ENCODE data around the gene PRPF19.

DNA sequence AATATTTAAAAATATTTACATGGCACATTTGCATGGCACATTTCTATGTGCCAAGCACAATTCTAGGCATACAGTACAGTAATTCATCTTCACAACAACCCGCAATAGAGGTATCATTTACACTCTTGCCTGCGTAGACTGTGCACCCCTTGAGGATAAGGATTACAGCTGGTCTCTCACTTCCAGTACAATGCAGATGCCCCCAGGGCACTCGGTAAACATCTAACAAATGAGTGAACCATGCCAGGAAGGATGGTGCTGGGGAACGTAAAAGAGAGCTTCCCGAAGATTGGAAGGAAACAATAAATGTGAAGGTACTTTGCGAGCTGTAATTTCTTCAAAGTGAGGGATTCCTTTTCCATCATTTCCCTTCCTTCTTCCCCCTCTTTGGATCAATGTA, 1.3 kb downstream of the PRPF19 start:
- TF ChIP-seq, protein P1, sequence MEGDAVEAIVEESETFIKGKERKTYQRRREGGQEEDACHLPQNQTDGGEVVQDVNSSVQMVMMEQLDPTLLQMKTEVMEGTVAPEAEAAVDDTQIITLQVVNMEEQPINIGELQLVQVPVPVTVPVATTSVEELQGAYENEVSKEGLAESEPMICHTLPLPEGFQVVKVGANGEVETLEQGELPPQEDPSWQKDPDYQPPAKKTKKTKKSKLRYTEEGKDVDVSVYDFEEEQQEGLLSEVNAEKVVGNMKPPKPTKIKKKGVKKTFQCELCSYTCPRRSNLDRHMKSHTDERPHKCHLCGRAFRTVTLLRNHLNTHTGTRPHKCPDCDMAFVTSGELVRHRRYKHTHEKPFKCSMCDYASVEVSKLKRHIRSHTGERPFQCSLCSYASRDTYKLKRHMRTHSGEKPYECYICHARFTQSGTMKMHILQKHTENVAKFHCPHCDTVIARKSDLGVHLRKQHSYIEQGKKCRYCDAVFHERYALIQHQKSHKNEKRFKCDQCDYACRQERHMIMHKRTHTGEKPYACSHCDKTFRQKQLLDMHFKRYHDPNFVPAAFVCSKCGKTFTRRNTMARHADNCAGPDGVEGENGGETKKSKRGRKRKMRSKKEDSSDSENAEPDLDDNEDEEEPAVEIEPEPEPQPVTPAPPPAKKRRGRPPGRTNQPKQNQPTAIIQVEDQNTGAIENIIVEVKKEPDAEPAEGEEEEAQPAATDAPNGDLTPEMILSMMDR (IDR thresholded peaks at IDR 0.05 in 2 of 3, conservative IDR thresholded peaks at IDR 0.05 in 1 of 3; ENCODE audit: insufficient read depth in 2 of 3, low read depth in 1 of 3, low read length in 3 of 3) = no peak
- TF ChIP-seq BRD4 (IDR thresholded peaks at IDR 0.05) (no peak), KDM1A (IDR thresholded peaks at IDR 0.05) (no peak), SMC3 (conservative IDR thresholded peaks at IDR 0.05; ENCODE audit: insufficient read depth, low read depth, low read length) (no peak), ESRRA (IDR thresholded peaks at IDR 0.05; ENCODE audit: borderline replicate concordance, low read depth) (no peak), TEAD4 (IDR thresholded peaks at IDR 0.05; ENCODE audit: low read length) (no peak), TEAD4 (CRISPR knock-in tag; IDR thresholded peaks at IDR 0.05; ENCODE audit: borderline replicate concordance) (no peak), LARP7 (IDR thresholded peaks at IDR 0.05) (no peak), IFI16 (CRISPR knock-in tag; IDR thresholded peaks at IDR 0.05) (no peak), ZNF143 (CRISPR knock-in tag; IDR thresholded peaks at IDR 0.05) (no peak), POU5F1 (IDR thresholded peaks at IDR 0.05; ENCODE audit: borderline replicate concordance, low read depth, low read length, partially characterized antibody) (no peak), TCF7L2 (IDR thresholded peaks at IDR 0.05; ENCODE audit: low read depth, low read length) (no peak)
- TF ChIP-seq, protein P2, sequence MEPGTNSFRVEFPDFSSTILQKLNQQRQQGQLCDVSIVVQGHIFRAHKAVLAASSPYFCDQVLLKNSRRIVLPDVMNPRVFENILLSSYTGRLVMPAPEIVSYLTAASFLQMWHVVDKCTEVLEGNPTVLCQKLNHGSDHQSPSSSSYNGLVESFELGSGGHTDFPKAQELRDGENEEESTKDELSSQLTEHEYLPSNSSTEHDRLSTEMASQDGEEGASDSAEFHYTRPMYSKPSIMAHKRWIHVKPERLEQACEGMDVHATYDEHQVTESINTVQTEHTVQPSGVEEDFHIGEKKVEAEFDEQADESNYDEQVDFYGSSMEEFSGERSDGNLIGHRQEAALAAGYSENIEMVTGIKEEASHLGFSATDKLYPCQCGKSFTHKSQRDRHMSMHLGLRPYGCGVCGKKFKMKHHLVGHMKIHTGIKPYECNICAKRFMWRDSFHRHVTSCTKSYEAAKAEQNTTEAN (CRISPR knock-in tag; IDR thresholded peaks at IDR 0.05) = no peak
- TF ChIP-seq, protein P3, sequence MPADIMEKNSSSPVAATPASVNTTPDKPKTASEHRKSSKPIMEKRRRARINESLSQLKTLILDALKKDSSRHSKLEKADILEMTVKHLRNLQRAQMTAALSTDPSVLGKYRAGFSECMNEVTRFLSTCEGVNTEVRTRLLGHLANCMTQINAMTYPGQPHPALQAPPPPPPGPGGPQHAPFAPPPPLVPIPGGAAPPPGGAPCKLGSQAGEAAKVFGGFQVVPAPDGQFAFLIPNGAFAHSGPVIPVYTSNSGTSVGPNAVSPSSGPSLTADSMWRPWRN (IDR thresholded peaks at IDR 0.05; ENCODE audit: low read depth) = no peak
- TF ChIP-seq, protein P4, sequence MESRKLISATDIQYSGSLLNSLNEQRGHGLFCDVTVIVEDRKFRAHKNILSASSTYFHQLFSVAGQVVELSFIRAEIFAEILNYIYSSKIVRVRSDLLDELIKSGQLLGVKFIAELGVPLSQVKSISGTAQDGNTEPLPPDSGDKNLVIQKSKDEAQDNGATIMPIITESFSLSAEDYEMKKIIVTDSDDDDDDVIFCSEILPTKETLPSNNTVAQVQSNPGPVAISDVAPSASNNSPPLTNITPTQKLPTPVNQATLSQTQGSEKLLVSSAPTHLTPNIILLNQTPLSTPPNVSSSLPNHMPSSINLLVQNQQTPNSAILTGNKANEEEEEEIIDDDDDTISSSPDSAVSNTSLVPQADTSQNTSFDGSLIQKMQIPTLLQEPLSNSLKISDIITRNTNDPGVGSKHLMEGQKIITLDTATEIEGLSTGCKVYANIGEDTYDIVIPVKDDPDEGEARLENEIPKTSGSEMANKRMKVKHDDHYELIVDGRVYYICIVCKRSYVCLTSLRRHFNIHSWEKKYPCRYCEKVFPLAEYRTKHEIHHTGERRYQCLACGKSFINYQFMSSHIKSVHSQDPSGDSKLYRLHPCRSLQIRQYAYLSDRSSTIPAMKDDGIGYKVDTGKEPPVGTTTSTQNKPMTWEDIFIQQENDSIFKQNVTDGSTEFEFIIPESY (CRISPR knock-in tag; IDR thresholded peaks at IDR 0.05) = no peak
